GM18907 (cell line): Measurements from ENCODE around the gene KIAA1671.

Source experiments
- ATAC-seq: cut with Tn5 transposase; IDR thresholded peaks from one replicate; pipeline ENCODE4 v1.9.1; 2021; ENCODE audit warnings: mild to moderate bottlenecking, moderate library complexity; ENCODE audit not compliant: unreplicated experiment

Gene KIAA1671

GRCh38 chr22:25134451-25134850, 181.9 kb downstream of the KIAA1671 start:
- ATAC-seq: no peak

GRCh38 chr22:25136953-25137576, 184.5 kb downstream of the KIAA1671 start:
- ATAC-seq: no peak

GRCh38 chr22:25137577-25138525, 185.3 kb downstream of the KIAA1671 start:
- no peak for ATAC-seq

GRCh38 chr22:25139062-25139461, 186.5 kb downstream of the KIAA1671 start:
- ATAC-seq: no peak

- no peak for ATAC-seq
Measured at GRCh38 chr22:25142102-25142501, 189.6 kb downstream of the KIAA1671 start.

- no peak for ATAC-seq
Measured at GRCh38 chr22:25143156-25144076, 190.9 kb downstream of the KIAA1671 start.

GRCh38 chr22:25144522-25144921, 192.0 kb downstream of the KIAA1671 start:
- ATAC-seq: no peak

- ATAC-seq: no peak
Measured at GRCh38 chr22:25146307-25146706, 193.8 kb downstream of the KIAA1671 start.

- ATAC-seq: no peak
Measured at GRCh38 chr22:25146906-25147641, 194.6 kb downstream of the KIAA1671 start.

- ATAC-seq: no peak
Measured at GRCh38 chr22:25147642-25147928, 195.1 kb downstream of the KIAA1671 start.

- no peak for ATAC-seq
Measured at GRCh38 chr22:25148149-25148691, 195.7 kb downstream of the KIAA1671 start.

- no peak for ATAC-seq
Measured at GRCh38 chr22:25149014-25149413, 196.5 kb downstream of the KIAA1671 start.

- no peak for ATAC-seq
Measured at GRCh38 chr22:25153961-25154666, 201.6 kb downstream of the KIAA1671 start.

- ATAC-seq: no peak
Measured at GRCh38 chr22:25154667-25154999, 202.1 kb downstream of the KIAA1671 start.

- no peak for ATAC-seq
Measured at GRCh38 chr22:25156736-25157135, 204.2 kb downstream of the KIAA1671 start.

GRCh38 chr22:25159028-25159427, 206.5 kb downstream of the KIAA1671 start:
- ATAC-seq: no peak

GRCh38 chr22:25160120-25160996, 207.8 kb downstream of the KIAA1671 start:
- no peak for ATAC-seq

- no peak for ATAC-seq
Measured at GRCh38 chr22:25161017-25161915, 208.8 kb downstream of the KIAA1671 start.
